H1 (cell line): ENCODE measurements around the gene HBA2. TPM values are rescaled to one million over a fixed set of nuclear protein-coding genes. Genes with fewer than 3 reads are reported as not detected.
"Not testable (repeated sequence)": the region's sequence is repeated elsewhere in the genome, so short reads cannot be mapped to it uniquely, and the experiment has no call there.

ENCODE experiments used
- CTCF ChIA-PET: fragments of 300-600 bp; sonication (Branson Sonifier 250); formaldehyde crosslinking; loops from one replicate; lab custom pipeline; 2021; ENCODE audit not compliant: partially characterized antibody; lab: Charles Lee
- POLR2A ChIA-PET: fragments of 300-600 bp; sonication (Branson Sonifier 250); formaldehyde crosslinking; loops from one replicate; lab custom pipeline; 2021; ENCODE audit warnings: inconsistent platforms; ENCODE audit not compliant: partially characterized antibody; lab: Charles Lee
- DNase-seq, 2 experiments: peaks; one replicate each; pipeline versions ENCODE4 v3.0.0 to v3.0.0-alpha.2; 2010 to 2022; ENCODE audit warnings: low spot score in 2 of 2, low read depth in 1 of 2, mixed read lengths in 1 of 2
- FAIRE-seq: peaks from 2 replicates; lab custom pipeline; 2011; peaks lifted over from hg19 to GRCh38; lab: Jason Lieb, UNC
- H2AFZ ChIP-seq: 2 replicates; pipeline ENCODE4 v1.8.1; 2012; ENCODE audit warnings: low read length, inconsistent platforms
- H2AK5ac ChIP-seq: 2 replicates; pipeline ENCODE4 v1.6.1; 2013; ENCODE audit warnings: low read depth, low read length
- H2BK120ac ChIP-seq: replicated peaks from 2 replicates; pipeline ENCODE3; 2013; ENCODE audit warnings: low read depth, low read length, inconsistent platforms
- H2BK12ac ChIP-seq: 2 replicates; pipeline ENCODE4 v1.6.1; 2013; ENCODE audit warnings: low read depth, low read length
- H2BK15ac ChIP-seq: 2 replicates; pipeline ENCODE4 v1.6.1; 2013; ENCODE audit warnings: low read length
- H2BK20ac ChIP-seq: 2 replicates; pipeline ENCODE4 v1.6.1; 2013; ENCODE audit warnings: low read length
- H2BK5ac ChIP-seq: 2 replicates; pipeline ENCODE4 v1.6.1; 2013; ENCODE audit warnings: low read depth, low read length
- H3K14ac ChIP-seq: 2 replicates; pipeline ENCODE4 v1.6.1; 2013; ENCODE audit warnings: inconsistent platforms; ENCODE audit not compliant: insufficient read length
- H3K18ac ChIP-seq: 2 replicates; pipeline ENCODE4 v1.6.1; 2013; ENCODE audit warnings: low read length; ENCODE audit errors: extremely low read depth
- H3K23ac ChIP-seq: 2 replicates; pipeline ENCODE4 v1.6.1; 2013; ENCODE audit warnings: inconsistent platforms; ENCODE audit not compliant: insufficient read length
- H3K23me2 ChIP-seq: 2 replicates; pipeline ENCODE4 v1.6.1; 2013; ENCODE audit warnings: low read depth, low read length
- H3K27ac ChIP-seq: 2 replicates; pipeline ENCODE4 v1.6.1; 2011; ENCODE audit warnings: low read depth, low read length, inconsistent platforms
- H3K27me3 ChIP-seq, 4 experiments: replicated peaks in 1 of 4; 1 replicate in 1 of 4; 2 replicates in 3 of 4; pipeline versions ENCODE4 v1.6.1 to v1.8.1; 2011 to 2013; ENCODE audit warnings: low read length in 3 of 4, mild to moderate bottlenecking in 3 of 4, inconsistent platforms in 2 of 4, mixed read lengths in 2 of 4, moderate library complexity in 1 of 4; ENCODE audit not compliant: control insufficient read depth in 3 of 4, insufficient read depth in 3 of 4; ENCODE audit errors: extremely low read depth in 1 of 4
- H3K36me3 ChIP-seq, 4 experiments: 2 replicates each; pipeline versions ENCODE4 v1.6.1 to v1.8.1; 2011 to 2013; ENCODE audit warnings: mild to moderate bottlenecking in 4 of 4, low read length in 3 of 4, moderate library complexity in 2 of 4, control low read depth in 1 of 4, inconsistent platforms in 1 of 4; ENCODE audit not compliant: insufficient read depth in 4 of 4, control insufficient read depth in 2 of 4
- H3K4ac ChIP-seq: replicated peaks from 2 replicates; pipeline ENCODE3; 2013; ENCODE audit warnings: low read length, low read depth, mixed read lengths, inconsistent platforms; ENCODE audit not compliant: insufficient read length
- H3K4me1 ChIP-seq, 4 experiments: replicated peaks in 1 of 4; 1 replicate in 1 of 4; 2 replicates in 3 of 4; pipeline versions ENCODE4 v1.6.1 to v1.8.1; 2011 to 2013; ENCODE audit warnings: low read length in 3 of 4, inconsistent platforms in 2 of 4, mixed read lengths in 1 of 4; ENCODE audit not compliant: insufficient read depth in 4 of 4, control insufficient read depth in 3 of 4
- H3K4me2 ChIP-seq, 2 experiments: 2 replicates each; pipeline versions ENCODE4 v1.6.1 to v1.8.1; 2011 to 2013; ENCODE audit warnings: low read depth in 2 of 2, low read length in 2 of 2, control low read depth in 1 of 2, inconsistent platforms in 1 of 2, mild to moderate bottlenecking in 1 of 2; ENCODE audit not compliant: insufficient read depth in 1 of 2
- H3K4me3 ChIP-seq, 4 experiments: fragments of 200-600, 300-600 bp in 1 of 4; sonication (generic), shearing (Covaris generic), sonication (Bioruptor Twin) in 1 of 4; 2 replicates each; pipeline versions ENCODE4 v1.5.1 to v1.8.1; 2011 to 2016; ENCODE audit warnings: low read length in 4 of 4, low read depth in 3 of 4, control low read depth in 2 of 4, inconsistent platforms in 2 of 4, mild to moderate bottlenecking in 2 of 4, mixed read lengths in 1 of 4, moderate library complexity in 1 of 4; ENCODE audit not compliant: insufficient read depth in 2 of 4; ENCODE audit errors: extremely low read depth in 1 of 4
- H3K56ac ChIP-seq: replicated peaks from 2 replicates; pipeline ENCODE3; 2013; ENCODE audit warnings: low read depth, mild to moderate bottlenecking, mixed read lengths, low read length, inconsistent platforms; ENCODE audit not compliant: insufficient read length
- H3K79me1 ChIP-seq: 2 replicates; pipeline ENCODE4 v1.6.1; 2013; ENCODE audit warnings: low read depth, low read length, control low read depth
- H3K79me2 ChIP-seq, 2 experiments: 2 replicates each; pipeline versions ENCODE4 v1.6.1 to v1.8.1; 2012 to 2013; ENCODE audit warnings: low read length in 2 of 2, mild to moderate bottlenecking in 2 of 2, inconsistent platforms in 1 of 2; ENCODE audit not compliant: insufficient read depth in 2 of 2, control insufficient read depth in 1 of 2
- H3K9ac ChIP-seq, 4 experiments: replicated peaks in 1 of 4; 1 replicate in 1 of 4; 2 replicates in 3 of 4; pipeline versions ENCODE4 v1.6.1 to v1.8.1; 2011 to 2013; ENCODE audit warnings: low read depth in 3 of 4, low read length in 3 of 4, control low read depth in 2 of 4, mild to moderate bottlenecking in 2 of 4, moderate library complexity in 2 of 4, inconsistent platforms in 1 of 4; ENCODE audit errors: extremely low read depth in 1 of 4
- H3K9me3 ChIP-seq, 2 experiments: 2 replicates each; pipeline versions ENCODE4 v1.6.1 to v1.8.1; 2012 to 2013; ENCODE audit warnings: mild to moderate bottlenecking in 2 of 2, moderate library complexity in 2 of 2, control low read depth in 1 of 2, inconsistent platforms in 1 of 2, low read depth in 1 of 2, low read length in 1 of 2, mixed read lengths in 1 of 2; ENCODE audit not compliant: insufficient read depth in 2 of 2
- H4K20me1 ChIP-seq, 2 experiments: replicated peaks in 1 of 2; 2 replicates each; pipeline versions ENCODE3 to v1.8.1; 2011 to 2013; ENCODE audit warnings: inconsistent platforms in 2 of 2, low read length in 2 of 2, mild to moderate bottlenecking in 1 of 2; ENCODE audit not compliant: insufficient read depth in 2 of 2, control insufficient read depth in 1 of 2
- H4K5ac ChIP-seq: 2 replicates; pipeline ENCODE4 v1.6.1; 2013; ENCODE audit warnings: low read length, low read depth, mixed read lengths, inconsistent platforms; ENCODE audit not compliant: insufficient read length
- H4K8ac ChIP-seq: 2 replicates; pipeline ENCODE4 v1.8.0; 2013; ENCODE audit warnings: mild to moderate bottlenecking, moderate library complexity, low read length, inconsistent platforms; ENCODE audit not compliant: insufficient read depth; ENCODE audit errors: extremely low read depth
- H4K91ac ChIP-seq: replicated peaks from 2 replicates; pipeline ENCODE3; 2013; ENCODE audit warnings: low read length, mixed read lengths, inconsistent platforms; ENCODE audit not compliant: insufficient read length
- EZH2 ChIP-seq: fragments of 200-600 bp; sonication (generic); IDR thresholded peaks from 2 replicates; pipeline ENCODE4 v1.7.1; 2012; ENCODE audit warnings: low read depth, mild to moderate bottlenecking, moderate library complexity, low read length, inconsistent platforms; ENCODE audit not compliant: severe bottlenecking
- SUZ12 ChIP-seq: fragments of 200-600 bp; sonication (generic); IDR thresholded peaks from 2 replicates; pipeline ENCODE4 v1.6.1; 2012; ENCODE audit warnings: mild to moderate bottlenecking, inconsistent platforms, low read length, moderate library complexity, mixed read lengths
- WGBS, 2 experiments: shearing (Covaris generic) in 1 of 2; methylation state at CpG; one replicate each; pipeline versions ENCODE4 v1.1.6 to v1.1.7; 2013 to 2015; ENCODE audit warnings: low lambda C conversion rate in 2 of 2, mixed read lengths in 2 of 2, inconsistent platforms in 1 of 2, low coverage in 1 of 2, missing lambda C conversion rate in 1 of 2; ENCODE audit not compliant: insufficient replicate concordance in 2 of 2, insufficient coverage in 1 of 2, insufficient read length in 1 of 2; ENCODE audit errors: extremely low coverage in 1 of 2, missing lambda C conversion rate in 1 of 2; 5-methylcytosine and 5-hydroxymethylcytosine counted together
- polyA plus RNA-seq, 7 experiments: library from polyadenylated mRNA; depleted of rRNA in 3 of 7; stranded (reverse) in 5 of 7; unstranded in 2 of 7; fragments of >200 nt in 5 of 7; fragments of 200-250 nt in 2 of 7; gene quantifications; 1 replicate in 5 of 7; 2 replicates in 1 of 7; 4 replicates in 1 of 7; pipeline versions ENCODE4 v1.2.1 to v1.2.3, GENCODE V29; 2011 to 2013; ENCODE audit warnings: missing spikeins in 2 of 7, mixed read lengths in 2 of 7
- total RNA-seq: library from RNA; stranded (reverse); fragmentation: NEBNext Ultra II Directional; extraction: Animal tissue kit (Norgen Biotek cat#: 25700); gene quantifications from 2 replicates; pipeline ENCODE4 v1.2.1, GENCODE V29; 2021

Gene HBA2
- total and polyA plus RNA-seq, 2 of the 8 experiments (the other 6 are each of a cell fraction or from before 2014, with no cell fraction given), result 6.1 TPM; not detected in 1

GRCh38 chr16:176477-177382 is 4.1 kb downstream of the HBA2 start, which contains the start of gene HBA1:
HBA1 (plus strand) TSS chr16:176680; CDS start chr16:176717, 37 bp downstream.
- H4K5ac ChIP-seq, FAIRE-seq, H3K4me1 ChIP-seq, H2BK15ac ChIP-seq, H3K36me3 ChIP-seq, H2AK5ac ChIP-seq, H3K9me3 ChIP-seq, H2AFZ ChIP-seq, H3K18ac ChIP-seq, H3K23me2 ChIP-seq, H4K91ac ChIP-seq, H3K79me2 ChIP-seq, H2BK120ac ChIP-seq, H2BK5ac ChIP-seq, DNase-seq, H2BK20ac ChIP-seq, H3K9ac ChIP-seq, H3K4ac ChIP-seq, H3K56ac ChIP-seq, H3K27ac ChIP-seq, H4K8ac ChIP-seq, H3K14ac ChIP-seq, H3K23ac ChIP-seq, H3K79me1 ChIP-seq: not testable (repeated sequence)
- Histone ChIP-seq H2BK12ac (peak within 1 kb of the TSS; percentile 76; the same call in 1 of the 2 replicates), H4K20me1 (peaks cover 10 to 19% of the 10 kb centered on the region in 2 experiments), H3K4me3 (peak within 1 kb of the TSS in 1 of 4 experiments; percentile 40; a peak in 1 of 8 replicates), H3K4me2 (peak within 1 kb of the TSS in 1 of 2 experiments; percentile 53; a peak in 1 of 4 replicates), H3K27me3 (peaks cover 56 to 80% (median 72%) of the 10 kb centered on the region in 4 experiments)
- TF ChIP-seq SUZ12 (peak; percentile 66), EZH2 (peak; percentile 82)
- ChIA-PET CTCF (interaction anchor here (0.7 to 2.5 kb wide), 4 partner anchors 9 to 111 kb away, joined by 3 to 14 read pairs (median 5); no protein-coding TSS in a partner anchor), POLR2A (interaction anchor here (2.3 kb wide), 1 partner anchor 10 kb away, joined by 16 read pairs; the partner anchor contains the start of gene HBM)
- WGBS, 2 experiments, result 5% methylated on average over 21 of the region's 88 CpGs; no CpG with 5 or more reads in 1 of the 2 experiments
